GM18517 (cell line): ENCODE measurements around the gene NUDT22.
A peak's percentile ranks its signal among the peaks of the same experiment; 100 is the strongest.

ENCODE experiments used
- ATAC-seq: cut with Tn5 transposase; IDR thresholded peaks from one replicate; pipeline ENCODE4 v1.9.1; 2021; ENCODE audit warnings: mild to moderate bottlenecking, moderate library complexity; ENCODE audit not compliant: unreplicated experiment

Gene NUDT22

DNA sequence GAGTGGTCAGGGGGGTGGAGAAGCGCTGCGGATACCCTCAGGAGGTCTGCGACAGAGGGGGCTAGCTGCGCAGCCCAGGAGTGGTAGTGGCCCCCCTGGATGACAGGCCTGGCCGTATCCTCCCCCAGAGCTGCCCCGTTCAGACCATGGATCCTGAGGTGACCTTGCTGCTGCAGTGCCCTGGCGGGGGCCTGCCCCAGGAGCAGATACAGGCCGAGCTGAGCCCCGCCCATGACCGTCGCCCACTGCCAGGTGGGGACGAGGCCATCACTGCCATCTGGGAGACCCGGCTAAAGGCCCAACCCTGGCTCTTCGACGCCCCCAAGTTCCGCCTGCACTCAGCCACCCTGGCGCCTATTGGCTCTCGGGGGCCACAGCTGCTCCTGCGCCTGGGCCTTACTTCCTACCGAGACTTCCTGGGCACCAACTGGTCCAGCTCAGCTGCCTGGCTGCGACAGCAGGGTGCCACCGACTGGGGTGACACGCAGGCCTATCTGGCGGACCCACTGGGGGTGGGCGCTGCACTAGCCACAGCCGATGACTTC lies 505 bp downstream of the NUDT22 start:
- ATAC-seq = no peak

DNA sequence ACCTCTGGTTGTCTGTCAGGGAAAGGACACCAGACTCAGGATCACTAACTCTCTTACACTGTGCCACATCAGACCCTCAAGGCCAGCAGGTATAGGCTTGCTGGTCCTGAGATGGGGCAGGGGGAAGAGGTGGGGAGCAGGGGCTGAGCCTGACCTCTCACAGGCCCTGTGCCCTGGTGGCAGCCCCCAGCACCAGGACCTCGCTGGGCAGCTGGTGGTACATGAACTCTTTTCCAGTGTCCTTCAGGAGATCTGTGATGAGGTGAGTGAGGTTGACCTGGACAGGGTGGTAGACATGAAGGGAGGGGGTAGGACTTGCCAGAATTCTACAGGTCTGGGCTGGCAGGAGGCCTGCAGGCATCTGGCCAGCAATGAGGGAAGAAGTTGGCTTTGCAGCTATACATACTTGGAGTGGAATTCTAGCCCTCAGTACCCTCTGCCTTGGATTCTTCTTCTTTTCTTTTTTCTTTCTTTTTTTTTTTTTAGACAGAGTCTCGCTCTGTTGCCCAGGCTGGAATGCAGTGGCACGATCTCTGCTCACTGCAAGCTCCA lies 1.4 kb downstream of the NUDT22 start:
- ATAC-seq = no peak

DNA sequence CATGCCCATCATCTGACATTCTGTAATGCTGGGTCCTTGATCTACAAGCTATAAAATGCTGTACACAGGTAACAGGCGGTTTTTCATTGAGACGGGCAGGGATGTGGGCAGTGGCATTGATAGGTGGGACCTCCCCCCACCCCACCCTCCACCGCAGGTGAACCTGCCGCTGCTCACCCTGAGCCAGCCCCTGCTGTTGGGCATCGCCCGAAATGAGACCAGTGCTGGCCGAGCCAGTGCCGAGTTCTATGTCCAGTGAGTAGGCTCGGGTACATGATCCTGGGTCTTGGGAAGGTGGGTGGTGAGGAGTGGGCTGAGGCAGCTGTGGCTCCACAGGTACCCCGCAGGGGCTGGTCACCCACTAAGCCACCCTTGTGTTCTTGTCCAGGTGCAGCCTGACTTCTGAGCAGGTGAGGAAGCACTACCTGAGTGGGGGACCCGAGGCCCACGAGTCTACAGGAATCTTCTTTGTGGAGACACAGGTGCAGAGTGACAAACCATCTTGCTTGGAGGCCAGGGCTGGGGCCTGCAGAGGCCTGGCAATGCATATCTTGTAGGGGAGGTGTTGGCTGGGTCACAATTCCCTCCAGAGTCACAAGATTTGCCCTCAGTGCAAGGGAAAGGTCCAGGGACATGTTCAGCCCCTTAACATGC lies 3.1 kb downstream of the NUDT22 start:
- no peak for ATAC-seq

DNA sequence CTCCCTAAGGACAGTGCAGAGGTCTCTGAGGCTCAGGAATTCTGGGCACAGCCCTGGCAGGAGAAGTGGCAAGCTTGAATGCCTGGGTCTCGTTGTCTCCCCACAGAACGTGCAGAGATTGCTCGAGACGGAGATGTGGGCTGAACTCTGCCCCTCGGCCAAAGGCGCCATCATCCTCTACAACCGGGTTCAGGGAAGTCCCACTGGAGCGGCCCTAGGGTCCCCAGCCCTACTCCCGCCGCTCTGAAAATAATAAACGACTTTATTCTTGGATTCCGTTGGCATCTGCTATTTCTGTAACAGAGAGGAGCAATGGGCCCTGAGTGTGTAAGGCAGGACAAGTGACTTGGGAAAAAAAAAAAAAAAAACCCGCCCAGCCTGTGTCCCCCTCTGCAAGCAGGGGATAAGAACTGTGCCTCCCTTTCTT lies 3.7 kb downstream of the NUDT22 start:
- no peak for ATAC-seq

DNA sequence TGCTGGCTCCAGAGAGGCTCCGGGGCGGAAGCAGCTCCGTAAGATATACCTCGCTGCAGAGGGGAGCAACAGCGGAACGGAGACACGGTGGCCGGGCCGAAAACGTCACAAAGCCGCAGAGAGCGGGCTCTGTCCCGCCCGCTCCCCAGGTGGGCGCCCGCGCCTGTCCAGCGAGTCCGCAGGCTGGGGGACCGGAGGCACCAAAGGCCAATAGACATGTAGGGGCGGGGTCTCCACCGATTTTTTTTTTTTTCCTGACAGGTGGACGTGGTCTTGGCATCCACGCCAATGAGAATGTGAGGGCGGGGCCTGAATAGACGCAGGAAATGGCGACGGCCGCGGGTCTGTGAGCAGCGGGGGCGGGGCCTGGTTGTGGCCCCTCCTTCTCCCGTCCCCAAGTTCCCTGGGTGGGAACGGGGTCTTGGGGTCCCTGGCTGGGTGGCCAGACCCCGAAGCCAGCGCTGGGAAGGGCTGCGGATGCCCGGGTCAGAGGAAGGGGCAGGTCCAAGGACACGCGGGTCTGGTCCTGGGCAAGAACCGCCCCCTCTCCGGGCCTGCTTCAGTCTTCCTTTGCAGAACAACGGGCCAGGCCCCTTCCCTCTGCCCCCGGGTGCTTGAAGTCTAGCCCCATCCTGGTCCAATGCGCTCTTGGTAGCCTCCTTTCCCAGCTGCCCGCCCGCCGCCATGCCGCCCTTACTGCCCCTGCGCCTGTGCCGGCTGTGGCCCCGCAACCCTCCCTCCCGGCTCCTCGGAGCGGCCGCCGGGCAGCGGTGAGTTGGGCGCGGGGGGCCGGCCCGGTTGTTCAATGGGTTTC lies 4.3 kb downstream of the NUDT22 start, which contains the start of gene DNAJC4:
Gene DNAJC4, plus strand, starts transcription at position 378 of the 814 bp plus-strand sequence. Its CDS starts 307 bp downstream, at position 685.
- no peak for ATAC-seq

DNA sequence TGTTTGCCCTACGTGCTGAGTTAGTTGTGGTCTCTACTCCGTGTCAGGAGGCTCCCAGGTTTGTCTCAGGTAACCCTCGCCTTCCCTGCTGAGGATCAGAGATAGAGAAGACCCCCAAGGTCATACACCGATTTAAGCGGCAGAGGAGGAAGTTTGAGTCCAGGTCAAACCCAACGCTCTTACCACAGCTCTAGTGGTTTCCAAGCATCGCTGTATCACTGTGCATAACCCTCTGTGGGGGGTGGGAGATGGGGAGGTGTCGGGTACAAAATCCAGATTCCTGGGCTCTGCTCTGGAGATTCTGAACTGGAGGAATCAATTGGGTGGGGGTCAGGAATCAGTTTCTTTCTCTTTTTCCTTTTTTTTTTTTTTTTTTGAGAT lies 4.9 kb downstream of the NUDT22 start:
- no peak for ATAC-seq

DNA sequence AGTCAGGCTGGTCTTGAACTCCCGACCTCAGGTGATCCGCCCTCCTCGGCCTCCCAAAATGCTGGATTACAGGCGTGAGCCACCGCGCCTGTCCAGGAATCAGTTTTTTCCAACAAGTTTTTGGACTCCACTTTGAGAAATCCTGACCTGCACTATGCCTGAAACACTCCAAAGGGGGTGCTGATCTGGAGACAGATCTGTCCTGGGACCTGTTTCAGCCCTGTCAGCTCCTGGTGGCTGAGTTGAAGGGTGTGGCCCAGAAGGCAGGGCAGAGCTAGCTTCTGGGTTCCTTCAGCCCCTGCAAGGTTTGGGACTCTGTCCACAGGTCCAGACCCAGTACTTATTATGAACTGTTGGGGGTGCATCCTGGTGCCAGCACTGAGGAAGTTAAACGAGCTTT lies 5.5 kb downstream of the NUDT22 start:
- ATAC-seq = no peak

DNA sequence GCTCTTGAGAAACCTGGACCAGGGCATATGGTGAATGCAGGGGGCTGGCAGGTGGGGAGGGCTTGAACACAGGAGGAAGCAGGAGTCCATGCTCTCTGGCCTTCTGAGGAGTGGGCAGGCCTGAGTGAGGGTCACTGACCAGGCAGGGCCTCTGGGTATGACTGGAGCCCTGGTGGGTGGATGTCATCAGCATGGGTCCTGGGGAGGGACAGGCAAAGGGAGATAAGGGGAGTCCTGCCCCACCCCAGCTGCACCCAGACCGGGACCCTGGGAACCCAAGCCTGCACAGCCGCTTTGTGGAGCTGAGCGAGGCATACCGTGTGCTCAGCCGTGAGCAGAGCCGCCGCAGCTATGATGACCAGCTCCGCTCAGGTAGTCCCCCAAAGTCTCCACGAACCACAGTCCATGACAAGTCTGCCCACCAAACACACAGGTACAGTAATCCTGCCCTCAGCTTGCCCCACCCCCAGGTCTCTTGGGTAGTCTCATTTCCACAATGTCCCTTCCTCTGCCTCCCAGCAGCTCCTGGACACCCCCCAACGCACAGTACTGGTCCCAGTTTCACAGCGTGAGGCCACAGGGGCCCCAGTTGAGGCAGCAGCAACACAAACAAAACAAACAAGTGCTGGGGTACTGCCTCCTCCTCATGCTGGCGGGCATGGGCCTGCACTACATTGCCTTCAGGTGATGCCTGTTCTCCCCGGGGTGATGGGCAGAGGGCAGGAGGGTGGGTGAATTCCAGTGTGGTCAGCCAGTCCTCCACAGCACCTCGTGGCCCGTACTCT lies 6.3 kb downstream of the NUDT22 start:
- ATAC-seq = no peak

DNA sequence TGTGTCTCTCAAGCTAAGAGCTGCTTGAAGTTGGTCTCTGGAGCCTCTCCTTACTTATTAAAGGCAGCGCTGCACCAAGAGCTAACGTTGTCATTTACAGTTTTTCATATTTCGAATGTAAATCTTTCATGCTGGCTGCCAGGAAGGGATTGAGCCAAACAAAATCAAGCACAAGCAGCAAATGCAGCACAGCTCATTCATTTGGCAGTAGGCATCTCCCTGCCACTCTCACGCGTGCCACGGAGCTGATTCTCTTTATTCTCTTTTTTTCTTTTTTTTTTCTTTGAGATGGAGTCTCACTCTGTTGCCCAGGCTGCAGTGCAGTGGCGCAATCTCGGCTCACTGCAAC lies 6.9 kb downstream of the NUDT22 start:
- ATAC-seq = no peak

DNA sequence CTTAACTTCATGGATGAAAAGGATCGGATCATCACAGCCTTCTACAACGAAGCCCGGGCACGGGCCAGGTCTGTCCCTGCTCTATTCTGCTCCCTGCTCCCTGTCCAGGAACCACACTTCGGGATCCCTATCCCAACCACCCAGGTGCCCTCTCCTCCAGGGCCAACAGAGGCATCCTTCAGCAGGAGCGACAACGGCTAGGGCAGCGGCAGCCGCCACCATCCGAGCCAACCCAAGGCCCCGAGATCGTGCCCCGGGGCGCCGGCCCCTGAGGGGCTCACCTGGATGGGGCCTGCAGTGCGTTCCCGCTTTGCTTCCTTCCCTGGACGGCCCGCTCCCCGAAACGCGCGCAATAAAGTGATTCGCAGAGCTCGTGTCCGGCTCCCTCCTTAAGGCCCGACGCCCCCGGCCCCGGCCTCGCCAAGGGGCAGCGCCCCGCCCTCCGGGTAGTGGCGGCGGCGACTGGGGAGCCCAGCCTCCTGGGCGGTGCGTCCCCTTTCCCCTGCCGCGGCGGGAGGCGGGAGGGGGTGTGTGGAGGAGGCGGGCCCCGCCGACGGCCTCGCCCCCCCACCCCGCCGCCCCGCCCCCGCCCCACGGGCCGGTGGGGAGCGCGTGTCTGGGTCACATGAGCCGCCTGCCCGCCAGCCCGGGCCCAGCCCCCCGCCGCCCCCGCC lies 8.0 kb downstream of the NUDT22 start, which contains the start of gene VEGFB:
Gene VEGFB, plus strand, starts transcription at position 672 of the 674 bp plus-strand sequence. CDS start 250 bp downstream, outside the sequence.
- no peak for ATAC-seq

DNA sequence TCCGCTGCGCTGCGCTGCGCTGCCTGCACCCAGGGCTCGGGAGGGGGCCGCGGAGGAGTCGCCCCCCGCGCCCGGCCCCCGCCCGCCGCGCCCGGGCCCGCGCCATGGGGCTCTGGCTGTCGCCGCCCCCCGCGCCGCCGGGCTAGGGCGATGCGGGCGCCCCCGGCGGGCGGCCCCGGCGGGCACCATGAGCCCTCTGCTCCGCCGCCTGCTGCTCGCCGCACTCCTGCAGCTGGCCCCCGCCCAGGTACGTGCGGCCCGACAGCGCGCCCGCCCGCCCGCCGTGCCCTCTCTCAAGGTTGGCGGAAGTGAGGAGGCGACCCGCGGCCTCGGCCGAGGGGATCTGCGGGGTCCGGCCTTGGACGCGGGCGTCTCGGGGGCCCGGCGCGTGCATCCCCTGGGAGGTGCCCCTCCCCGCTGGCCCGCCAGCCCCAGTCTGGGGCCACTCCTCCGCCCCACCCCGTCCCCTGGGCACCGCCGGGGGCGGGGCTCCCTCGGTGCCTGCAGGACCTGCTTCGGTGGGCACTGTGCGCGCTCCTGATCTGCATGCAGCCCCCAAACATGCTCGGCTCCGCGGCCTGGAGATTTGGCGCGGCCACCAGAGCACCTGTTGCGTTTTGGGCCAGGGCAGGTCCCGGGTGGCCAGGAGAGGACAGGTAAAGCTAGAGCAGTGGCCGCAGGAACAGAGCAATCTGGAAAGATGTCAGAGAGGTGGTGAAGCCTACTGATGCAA lies 8.7 kb downstream of the NUDT22 start:
- ATAC-seq = no peak

DNA sequence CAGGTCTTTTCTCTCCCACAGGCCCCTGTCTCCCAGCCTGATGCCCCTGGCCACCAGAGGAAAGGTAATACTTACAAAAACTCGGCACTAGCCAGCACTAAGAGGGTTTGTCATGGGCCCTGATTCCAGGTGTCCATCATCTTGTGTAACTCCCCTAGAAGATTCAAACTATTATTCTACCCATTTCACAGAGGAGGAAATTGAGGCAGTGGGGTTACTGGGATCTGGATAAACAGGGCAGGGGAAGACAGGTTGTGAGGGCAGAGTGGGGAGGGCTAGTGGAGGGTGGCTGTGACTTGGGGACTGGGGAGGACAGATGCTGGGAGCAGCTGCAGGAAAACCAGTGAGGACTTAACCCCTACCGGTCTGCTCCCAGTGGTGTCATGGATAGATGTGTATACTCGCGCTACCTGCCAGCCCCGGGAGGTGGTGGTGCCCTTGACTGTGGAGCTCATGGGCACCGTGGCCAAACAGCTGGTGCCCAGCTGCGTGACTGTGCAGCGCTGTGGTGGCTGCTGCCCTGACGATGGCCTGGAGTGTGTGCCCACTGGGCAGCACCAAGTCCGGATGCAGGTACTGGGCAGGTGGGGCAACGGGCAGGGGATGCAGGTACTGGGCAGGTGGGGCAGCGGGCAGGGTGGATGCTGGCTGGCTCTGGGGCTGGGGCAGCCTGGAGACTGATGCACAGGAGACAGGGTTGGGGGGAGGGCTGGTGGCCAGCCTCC lies 9.5 kb downstream of the NUDT22 start:
- ATAC-seq = no peak

DNA sequence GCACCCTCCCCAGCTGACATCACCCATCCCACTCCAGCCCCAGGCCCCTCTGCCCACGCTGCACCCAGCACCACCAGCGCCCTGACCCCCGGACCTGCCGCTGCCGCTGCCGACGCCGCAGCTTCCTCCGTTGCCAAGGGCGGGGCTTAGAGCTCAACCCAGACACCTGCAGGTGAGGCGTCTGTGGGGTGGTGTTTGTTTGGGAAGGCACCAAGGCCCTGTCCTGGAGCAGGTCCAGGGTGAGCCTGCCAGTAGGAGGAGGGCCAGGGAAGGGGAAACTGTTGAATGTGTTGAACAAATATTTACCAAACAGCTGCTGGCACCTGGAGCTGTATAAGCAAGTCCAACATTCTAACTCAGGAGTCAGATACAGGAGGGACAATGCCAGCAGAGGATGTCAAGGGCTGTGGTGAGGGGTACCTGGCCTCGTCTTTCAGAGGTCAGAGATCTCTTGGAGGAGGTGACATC lies 11.4 kb downstream of the NUDT22 start:
- ATAC-seq = no peak

DNA sequence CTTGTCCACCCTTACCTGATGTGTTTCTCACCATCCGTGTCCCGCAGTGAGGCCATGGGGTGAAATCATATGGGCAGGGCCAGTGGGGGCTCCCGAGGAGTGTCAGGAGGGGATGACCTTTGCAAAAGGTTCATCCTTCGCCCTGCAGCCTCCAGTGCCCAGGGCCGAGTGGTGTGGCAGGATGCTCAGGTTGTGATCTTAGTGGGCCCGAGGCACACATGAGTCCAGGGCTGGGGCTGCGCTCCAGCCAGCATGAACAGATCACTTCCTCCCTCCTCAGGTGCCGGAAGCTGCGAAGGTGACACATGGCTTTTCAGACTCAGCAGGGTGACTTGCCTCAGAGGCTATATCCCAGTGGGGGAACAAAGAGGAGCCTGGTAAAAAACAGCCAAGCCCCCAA lies 12.0 kb downstream of the NUDT22 start:
- ATAC-seq = no peak

DNA sequence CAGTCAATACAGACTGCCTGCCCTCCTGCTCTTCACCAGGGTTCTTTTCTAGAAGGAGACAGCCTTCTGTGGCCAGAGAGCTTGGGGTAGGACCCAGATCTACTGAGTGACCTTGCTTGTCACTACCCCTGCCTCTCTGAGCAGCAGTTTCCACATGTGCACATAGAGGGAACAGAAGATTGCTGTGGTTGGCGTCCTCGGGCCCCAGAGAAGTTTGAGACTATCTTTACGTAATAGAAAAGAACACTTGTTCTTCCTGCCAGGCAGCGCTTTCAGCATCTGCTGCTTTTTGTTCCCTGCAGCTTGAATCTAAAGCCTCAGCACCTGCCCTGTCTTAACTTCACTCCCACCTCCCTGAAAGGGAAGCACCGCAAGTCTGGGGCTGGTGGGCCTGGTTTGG lies 12.9 kb downstream of the NUDT22 start:
- ATAC-seq = no peak

DNA sequence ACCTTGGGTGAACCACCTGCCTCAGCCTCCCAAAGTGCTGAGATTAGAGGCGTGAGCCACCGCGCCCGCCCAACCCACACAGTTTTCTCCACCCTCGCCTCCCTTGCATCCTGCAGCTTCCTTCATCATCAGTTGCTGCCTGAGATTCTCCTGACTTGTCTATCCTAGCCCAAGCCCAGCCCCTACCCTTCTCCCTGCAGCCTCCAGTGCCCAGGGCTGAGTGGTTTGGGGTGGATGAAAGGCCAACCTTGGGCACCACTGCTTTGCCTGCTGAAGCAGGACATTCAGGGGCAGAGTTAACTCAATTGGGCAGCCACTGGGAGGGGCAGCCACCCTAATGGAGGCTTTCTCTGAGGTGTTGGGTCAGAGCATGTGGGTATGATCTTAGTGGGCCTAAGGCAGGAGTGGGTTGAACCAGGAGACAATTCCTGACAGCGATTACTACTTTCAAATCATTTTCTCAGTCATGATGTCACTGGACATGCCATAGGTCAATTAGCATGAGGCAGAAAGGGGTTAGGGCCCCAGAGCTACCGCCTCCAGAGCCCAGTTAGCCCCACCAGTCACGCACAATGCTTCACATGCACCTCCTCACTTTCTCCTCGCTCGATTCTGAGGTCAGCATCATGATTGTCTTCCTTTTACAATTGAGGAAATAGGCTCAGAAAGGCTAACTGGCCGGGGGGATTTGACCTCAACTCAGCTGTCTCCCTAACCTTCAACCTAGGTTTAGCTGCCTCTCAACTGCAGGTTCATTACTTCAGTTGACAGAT lies 13.8 kb downstream of the NUDT22 start:
- peak; percentile 18 for ATAC-seq

DNA sequence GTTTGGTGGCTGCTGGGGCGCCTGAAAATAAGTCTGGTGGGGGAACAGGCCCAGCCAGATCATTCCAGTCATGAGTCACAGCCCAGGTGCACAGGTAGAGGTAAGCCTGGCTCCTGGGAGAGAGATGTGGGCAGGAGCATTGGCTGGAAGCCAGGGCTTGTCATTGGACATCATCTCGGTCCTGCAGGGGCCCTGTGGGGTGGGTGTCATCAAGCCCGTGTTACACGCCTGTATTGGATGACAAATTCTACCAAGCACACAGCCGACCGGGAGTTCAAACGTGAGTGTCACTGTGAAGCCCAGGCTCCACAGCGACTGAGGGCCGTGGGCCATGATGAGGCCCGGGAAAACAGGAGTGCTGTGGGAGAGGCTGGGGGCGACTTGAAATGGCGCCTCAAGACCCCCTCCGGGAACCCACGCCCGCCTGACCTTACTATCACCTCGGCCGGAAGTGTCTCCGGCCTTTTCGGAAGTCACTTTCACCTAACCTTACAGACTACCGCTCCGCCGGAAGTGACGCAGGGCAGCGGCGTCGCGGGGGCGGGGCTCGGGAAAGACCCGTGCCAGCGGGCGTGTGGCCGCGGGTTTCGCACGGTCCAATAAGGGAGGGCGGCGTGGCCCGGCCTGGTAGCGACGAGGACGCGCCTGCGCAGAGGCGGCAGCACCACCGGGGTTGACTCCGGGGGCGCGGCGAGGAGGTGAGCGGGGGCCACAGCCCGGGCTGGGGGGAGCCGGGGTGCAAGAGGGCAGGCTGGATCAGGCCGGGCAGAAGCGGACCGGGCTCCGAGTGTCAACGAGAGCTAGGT lies 14.6 kb downstream of the NUDT22 start, which contains the start of gene FKBP2:
Gene FKBP2, plus strand, starts transcription at position 661 of the 806 bp plus-strand sequence. CDS start 1,293 bp downstream, outside the sequence.
- peak; percentile 47 for ATAC-seq

DNA sequence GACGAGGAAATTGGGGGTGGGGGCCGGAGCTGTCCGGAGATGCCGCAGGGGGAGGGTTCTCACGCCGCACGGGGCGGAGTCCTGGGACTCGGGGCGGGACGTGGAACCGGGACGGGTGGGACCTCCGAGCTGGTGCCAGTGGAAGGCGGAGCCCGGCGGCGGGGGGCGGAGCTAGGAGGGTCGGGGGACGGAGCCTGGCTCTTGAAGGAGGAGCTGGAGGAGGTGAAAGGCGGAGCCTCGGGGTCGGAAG lies 15.1 kb downstream of the NUDT22 start:
- peak; percentile 53 for ATAC-seq
